Effector memory CD8-positive, alpha-beta T cell (primary cell): ENCODE results near the gene ABCD4.
"Not testable (repeated sequence)": the region's sequence is repeated elsewhere in the genome, so short reads cannot be mapped to it uniquely, and the experiment has no call there.

Source experiments
- ATAC-seq: fragments of 150-1000 bp; cut with Tn5 transposase; replicated peaks from 2 replicates; pipeline ENCODE4 v1.10.0; 2021; ENCODE audit warnings: mild to moderate bottlenecking, moderate library complexity
- DNase-seq, 3 experiments: peaks; one replicate each; pipeline ENCODE4 v3.0.0; 2021
- H3K27ac Mint-ChIP-seq, 2 donors: one replicate each; pipeline ENCODE4 v1.8.0; 2022; ENCODE audit warnings: mild to moderate bottlenecking in 2 of 2, mixed read lengths in 2 of 2, moderate library complexity in 2 of 2
- H3K27me3 Mint-ChIP-seq, 2 donors: one replicate each; pipeline ENCODE4 v1.8.0; 2022; ENCODE audit warnings: mixed read lengths in 2 of 2
- H3K36me3 Mint-ChIP-seq: one replicate; pipeline ENCODE4 v1.8.0; 2022; ENCODE audit warnings: mild to moderate bottlenecking, moderate library complexity, mixed read lengths; ENCODE audit not compliant: insufficient read depth
- H3K4me1 Mint-ChIP-seq, 2 donors: one replicate each; pipeline ENCODE4 v1.8.0; 2022; ENCODE audit warnings: low read depth in 2 of 2, mixed read lengths in 2 of 2
- H3K4me3 Mint-ChIP-seq, 2 donors: one replicate each; pipeline ENCODE4 v1.8.0; 2022; ENCODE audit warnings: mild to moderate bottlenecking in 2 of 2, mixed read lengths in 2 of 2, moderate library complexity in 2 of 2
- H3K9me3 Mint-ChIP-seq, 2 donors: one replicate each; pipeline ENCODE4 v1.8.0; 2022; ENCODE audit warnings: mixed read lengths in 2 of 2
- total RNA-seq, 9 experiments: gene quantifications; one replicate each; lab custom pipeline; 2026; lab: John Stamatoyannopoulos, UW

Gene ABCD4
- 47.4 to 93.3 (median 59.8) reads per million in 9 experiments for total RNA-seq

DNA sequence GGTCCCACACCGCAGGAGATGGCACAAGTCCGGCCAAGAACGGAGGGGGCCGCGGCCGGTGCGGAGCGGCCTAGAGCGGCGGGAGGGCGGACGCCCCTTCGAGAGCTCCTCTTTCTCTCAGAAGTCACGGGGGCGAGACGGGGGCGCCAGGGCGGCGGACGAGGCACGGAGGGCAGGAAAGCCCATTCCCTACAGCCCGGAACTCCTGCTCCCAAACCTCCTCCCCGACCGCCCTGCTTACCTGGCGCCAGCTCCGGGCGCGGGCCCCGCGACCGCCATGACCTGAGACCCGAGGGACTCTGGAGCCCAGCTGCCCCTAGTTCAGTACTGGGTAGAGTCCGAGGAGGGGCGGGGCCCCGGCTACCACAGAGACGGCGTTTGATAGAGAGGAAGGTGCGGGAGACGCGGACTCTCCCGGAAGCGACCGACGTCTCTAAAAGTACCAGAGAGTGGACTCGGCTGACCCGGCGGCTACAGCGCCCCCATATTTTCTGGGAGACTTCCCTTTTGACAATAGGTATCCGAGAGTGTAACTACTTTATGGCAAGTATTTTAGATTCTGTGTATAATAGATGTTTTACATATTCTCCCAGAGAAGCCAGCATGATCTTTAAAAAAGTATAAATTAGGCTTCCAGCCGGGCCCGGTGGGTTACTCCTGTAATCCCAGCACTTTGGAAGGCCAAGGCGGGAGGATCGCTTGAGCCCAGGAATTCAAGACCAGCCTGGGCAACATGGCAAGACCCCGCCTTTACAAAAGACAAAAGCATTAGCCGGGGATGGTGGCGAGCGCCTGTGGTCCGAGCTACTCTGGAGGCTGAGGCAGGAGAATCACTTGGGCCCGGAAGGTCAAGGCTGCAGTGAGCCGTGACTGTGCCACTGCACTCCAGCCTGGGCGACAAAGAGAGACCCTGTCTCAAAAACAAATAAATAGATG lies at the start of gene ABCD4:
Gene ABCD4 (minus strand): TSS at position 301 of the 936 bp plus-strand sequence. CDS start 22 bp downstream, at position 279.
- H3K27me3 Mint-ChIP-seq, result no peaks in the 10 kb centered on the region
- H3K4me1 Mint-ChIP-seq, result peaks cover 29 to 32% of the 10 kb centered on the region in 2 donors
- H3K4me3 Mint-ChIP-seq, result peak within 1 kb of the TSS; percentile 90 to 100
- ATAC-seq (peak; percentile 91), DNase-seq (peak; percentile 78 to 81 (median 80))
- H3K36me3 Mint-ChIP-seq, result peaks cover 29% of the 10 kb centered on the region
- H3K9me3 Mint-ChIP-seq, result no peaks in the 10 kb centered on the region
- H3K27ac Mint-ChIP-seq, result peak within 1 kb of the TSS; percentile 89 to 98

DNA sequence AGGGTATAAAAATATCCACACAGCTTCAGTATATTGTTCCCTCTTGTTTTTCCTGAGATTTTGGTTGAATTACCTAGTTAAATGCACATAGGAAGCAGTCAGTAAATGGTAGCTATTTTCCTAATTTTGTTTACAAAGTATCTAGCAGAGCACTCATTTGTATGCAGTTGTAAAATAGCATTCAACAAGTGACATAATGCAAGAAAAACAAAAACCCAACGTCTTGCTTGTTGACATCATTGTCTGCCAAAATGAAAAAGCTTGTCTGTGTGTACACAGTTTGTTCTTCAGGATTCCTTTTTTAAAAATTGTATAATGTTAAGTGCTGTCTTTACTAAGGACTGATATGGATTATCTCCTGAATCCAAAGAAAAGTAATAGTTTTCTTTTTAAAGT lies 48.2 kb upstream of the ABCD4 start:
- no peak for ATAC-seq
- Mint-ChIP-seq H3K4me3 (no peak overlapping the region), H3K9me3 (no peaks in the 10 kb centered on the region), H3K27me3 (peaks cover 6 to 39% of the 10 kb centered on the region in 2 donors), H3K27ac (no peak overlapping the region), H3K4me1 (no peaks in the 10 kb centered on the region), H3K36me3 (no peaks in the 10 kb centered on the region)
- DNase-seq, result no peak

DNA sequence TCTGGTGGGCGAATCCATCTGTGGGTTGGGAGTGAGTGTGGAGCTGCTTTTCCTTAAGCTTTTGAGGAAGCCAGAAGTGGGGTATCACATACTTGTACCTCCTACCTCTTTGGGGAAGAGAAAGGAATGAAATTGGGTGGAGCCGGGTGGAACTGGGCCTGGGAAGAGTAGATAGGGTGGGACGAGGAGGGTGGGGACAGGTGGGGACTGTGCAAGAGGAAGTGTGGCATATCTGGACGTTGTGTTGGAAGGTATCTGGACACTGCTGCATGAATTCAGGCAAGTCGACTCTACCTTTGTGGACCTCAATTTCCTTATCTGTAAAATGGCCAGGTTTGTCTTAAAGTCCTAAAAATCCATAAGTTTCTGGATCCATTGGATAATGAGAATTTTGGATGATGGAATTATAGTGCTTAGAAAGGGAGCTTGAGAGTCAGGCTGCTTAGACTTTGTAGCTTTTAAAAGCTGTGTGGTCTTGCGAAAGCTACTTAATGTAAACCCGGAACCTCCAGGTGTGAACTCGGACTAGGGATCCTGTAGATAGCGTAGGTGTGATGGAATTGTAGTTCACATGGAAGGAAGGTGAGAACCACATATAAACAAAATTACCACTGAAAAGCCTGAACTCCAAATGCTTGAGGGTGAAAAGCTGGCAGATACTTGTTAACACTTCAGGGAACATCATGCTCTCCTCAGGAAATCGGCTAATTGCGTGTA lies 47.6 kb upstream of the ABCD4 start:
- Mint-ChIP-seq H3K9me3 (no peaks in the 10 kb centered on the region), H3K27ac (no peak overlapping the region), H3K4me1 (no peaks in the 10 kb centered on the region), H3K27me3 (peaks cover 6 to 39% of the 10 kb centered on the region in 2 donors), H3K4me3 (no peak overlapping the region), H3K36me3 (no peaks in the 10 kb centered on the region)
- DNase-seq (no peak), ATAC-seq (no peak)

DNA sequence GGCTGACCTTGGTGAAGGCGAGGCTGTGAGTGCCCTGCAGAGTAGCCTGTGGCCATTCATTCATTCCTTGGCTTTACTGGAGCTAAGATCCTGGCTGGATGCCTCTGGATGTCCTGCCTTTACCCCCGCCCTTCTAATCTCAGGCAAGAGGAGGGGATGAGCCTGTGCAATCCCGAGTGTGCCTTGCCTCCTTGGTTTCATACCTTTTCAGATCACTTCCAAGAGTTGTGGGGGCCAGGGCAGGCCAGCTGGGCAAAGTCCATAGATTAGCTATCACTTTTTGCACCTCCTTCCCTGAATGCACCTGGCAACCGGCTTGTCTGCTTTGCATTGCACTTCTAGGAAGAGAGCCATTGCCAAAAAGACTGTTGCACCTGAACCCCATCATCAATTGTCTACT lies 47.0 kb upstream of the ABCD4 start:
- Mint-ChIP-seq H3K27ac (no peak overlapping the region), H3K9me3 (no peaks in the 10 kb centered on the region), H3K36me3 (no peaks in the 10 kb centered on the region), H3K27me3 (peaks cover 6 to 39% of the 10 kb centered on the region in 2 donors), H3K4me3 (no peak overlapping the region), H3K4me1 (no peaks in the 10 kb centered on the region)
- ATAC-seq (no peak), DNase-seq (no peak)

DNA sequence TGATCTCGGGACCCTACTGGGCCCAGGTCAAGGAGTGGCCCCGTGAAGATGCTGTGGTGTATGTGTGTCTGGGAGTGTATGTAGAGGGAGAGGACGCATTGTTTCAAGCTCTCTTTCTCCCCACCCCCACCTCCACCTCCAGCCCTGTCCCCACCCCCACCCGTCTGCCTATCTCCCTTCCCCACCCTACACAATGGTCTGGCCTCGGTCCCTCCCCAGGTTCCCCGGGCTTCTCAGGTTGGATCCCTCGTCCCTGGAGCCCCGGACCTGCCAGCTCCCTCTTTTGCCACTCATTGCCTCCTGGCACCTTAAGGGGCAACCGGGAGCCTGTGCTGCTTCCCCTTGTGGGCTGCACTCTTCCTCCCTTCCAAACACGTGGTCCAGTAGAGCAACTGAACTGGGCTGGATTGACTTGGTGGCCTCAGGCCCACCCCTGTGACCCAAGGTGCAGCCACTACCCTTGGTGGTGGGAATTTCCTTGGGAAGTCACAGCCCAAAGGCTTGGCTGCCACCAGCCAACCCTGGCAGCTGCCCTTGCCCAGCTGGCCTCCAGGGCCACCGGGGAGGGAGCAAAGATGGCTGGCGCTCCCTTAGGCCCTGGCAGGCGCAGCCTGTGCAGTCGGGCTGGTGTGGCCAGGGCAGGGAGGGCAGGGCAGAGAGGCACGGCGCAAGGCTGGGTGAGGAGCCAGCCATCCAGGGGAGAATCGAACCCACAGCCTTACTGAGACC lies 46.2 kb upstream of the ABCD4 start:
- ATAC-seq, result no peak
- peaks cover 6 to 39% of the 10 kb centered on the region in 2 donors for H3K27me3 Mint-ChIP-seq
- H3K4me3 Mint-ChIP-seq, result no peak overlapping the region
- no peaks in the 10 kb centered on the region for H3K36me3 Mint-ChIP-seq
- H3K27ac Mint-ChIP-seq, result no peak overlapping the region
- no peaks in the 10 kb centered on the region for H3K4me1 Mint-ChIP-seq
- no peaks in the 10 kb centered on the region for H3K9me3 Mint-ChIP-seq
- DNase-seq, result no peak

DNA sequence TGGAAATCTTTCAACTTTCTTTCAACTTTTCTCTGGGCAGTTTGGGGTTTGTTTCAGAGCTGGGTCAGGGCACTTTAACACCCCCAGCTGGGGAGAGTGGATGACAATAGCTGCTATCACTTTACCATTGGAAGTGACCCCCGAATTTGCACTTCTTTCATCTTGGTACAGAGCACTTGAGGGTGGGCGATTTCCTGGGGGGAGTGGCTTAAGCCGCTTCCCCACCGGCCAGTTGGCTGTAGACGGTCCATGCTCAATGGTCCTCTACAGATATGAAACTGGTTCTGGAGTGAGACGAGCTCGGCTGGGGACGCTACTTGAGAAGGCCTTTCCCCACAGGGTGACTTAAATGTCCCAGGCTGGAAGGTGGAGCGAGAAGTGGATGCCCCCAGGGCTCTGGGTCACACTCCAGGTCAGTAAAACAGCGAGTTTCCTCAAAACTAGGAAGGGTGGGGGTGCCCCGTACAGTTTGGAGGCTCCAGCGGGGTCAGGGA lies 45.6 kb upstream of the ABCD4 start, which contains the start of gene VRTN:
Gene VRTN (plus strand): TSS at position 231 of the 494 bp plus-strand sequence. CDS start 8,313 bp downstream, outside the sequence.
- no peak for ATAC-seq
- Mint-ChIP-seq H3K27me3 (peaks cover 6 to 42% of the 10 kb centered on the region in 2 donors), H3K27ac (no peak within 1 kb of the TSS), H3K9me3 (no peaks in the 10 kb centered on the region), H3K4me1 (no peaks in the 10 kb centered on the region), H3K36me3 (no peaks in the 10 kb centered on the region), H3K4me3 (no peak within 1 kb of the TSS)
- no peak for DNase-seq

DNA sequence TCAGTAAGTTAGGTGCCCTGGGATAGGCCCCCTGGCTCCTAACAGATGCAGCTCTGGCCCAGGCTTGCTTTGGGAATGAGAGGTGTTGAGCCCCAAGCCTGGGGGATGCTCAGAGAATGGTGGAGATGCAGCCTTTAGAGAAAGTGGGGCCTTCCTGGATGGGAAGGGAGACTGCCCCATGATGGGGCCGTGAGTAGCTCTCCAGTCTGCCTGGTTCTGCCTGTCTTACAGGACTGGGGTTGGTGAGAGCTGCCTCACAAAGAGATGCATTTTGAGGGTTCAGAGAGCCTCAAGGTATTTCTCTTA lies 45.0 kb upstream of the ABCD4 start:
- H3K4me3 Mint-ChIP-seq, result no peak overlapping the region
- ATAC-seq (no peak), DNase-seq (no peak)
- H3K9me3 Mint-ChIP-seq, result no peaks in the 10 kb centered on the region
- H3K27me3 Mint-ChIP-seq, result peaks cover 6 to 43% of the 10 kb centered on the region in 2 donors
- no peaks in the 10 kb centered on the region for H3K36me3 Mint-ChIP-seq
- no peak overlapping the region for H3K27ac Mint-ChIP-seq
- no peaks in the 10 kb centered on the region for H3K4me1 Mint-ChIP-seq

DNA sequence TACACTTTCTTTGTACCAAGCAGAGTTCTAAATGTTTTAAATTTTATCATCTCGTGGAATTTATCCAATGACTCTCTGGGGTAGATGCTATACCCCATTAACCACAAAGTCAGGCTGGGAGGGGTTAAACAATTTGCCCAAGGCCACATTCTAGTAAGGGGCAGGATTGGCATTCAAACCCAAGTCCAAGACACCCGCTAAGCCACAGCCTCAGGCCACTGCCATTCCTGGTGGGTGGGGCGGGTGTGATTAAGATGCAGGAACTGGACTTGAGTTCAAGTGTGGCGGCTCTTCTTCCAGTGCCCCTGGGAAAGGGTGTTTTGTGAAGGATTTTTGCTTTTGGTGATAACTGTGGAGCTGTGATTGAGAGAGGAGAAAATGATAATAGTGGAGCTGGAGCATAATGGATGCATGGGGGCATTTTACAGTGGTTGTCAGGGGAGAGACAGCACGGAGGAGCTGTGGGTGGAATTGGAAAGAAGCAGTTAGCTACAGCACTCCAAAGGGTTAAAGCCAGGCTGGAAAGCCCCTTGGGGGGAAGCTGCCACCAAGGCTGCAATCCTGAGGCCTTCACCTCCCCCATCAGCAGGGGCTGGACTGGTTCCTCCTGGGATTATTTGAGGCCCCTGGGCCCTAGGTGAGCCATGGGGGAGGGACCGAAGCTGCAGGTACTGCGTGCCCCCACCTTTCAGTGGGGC lies 44.5 kb upstream of the ABCD4 start:
- DNase-seq (no peak), ATAC-seq (no peak)
- H3K27me3 Mint-ChIP-seq, result peaks cover 6 to 38% of the 10 kb centered on the region in 2 donors
- H3K27ac Mint-ChIP-seq, result no peak overlapping the region
- no peaks in the 10 kb centered on the region for H3K4me1 Mint-ChIP-seq
- no peaks in the 10 kb centered on the region for H3K36me3 Mint-ChIP-seq
- no peaks in the 10 kb centered on the region for H3K9me3 Mint-ChIP-seq
- H3K4me3 Mint-ChIP-seq, result no peak overlapping the region

DNA sequence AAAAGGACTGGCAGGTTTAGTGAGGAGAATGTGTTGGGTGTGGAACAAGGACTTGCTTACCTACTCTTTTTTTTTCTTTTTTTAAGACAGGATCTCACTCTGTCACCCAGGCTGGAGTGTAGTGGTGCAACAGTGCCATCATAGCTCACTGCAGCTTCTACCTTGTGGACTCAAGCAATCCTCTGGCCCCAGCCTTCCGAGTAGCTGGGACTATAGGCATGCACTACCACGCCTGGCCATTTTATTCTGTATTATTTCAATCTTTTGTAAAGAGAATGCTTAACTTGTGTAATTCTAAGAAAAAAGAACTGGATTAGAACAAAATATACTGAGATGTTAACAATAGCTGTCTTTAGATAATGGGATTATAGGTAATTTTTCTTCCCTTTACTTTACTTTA lies 43.6 kb upstream of the ABCD4 start:
- Mint-ChIP-seq H3K4me3 (no peak overlapping the region), H3K36me3 (no peaks in the 10 kb centered on the region), H3K4me1 (no peaks in the 10 kb centered on the region), H3K27ac (no peak overlapping the region), H3K27me3 (peaks cover 6 to 35% of the 10 kb centered on the region in 2 donors), H3K9me3 (no peaks in the 10 kb centered on the region)
- ATAC-seq (no peak), DNase-seq (no peak)

DNA sequence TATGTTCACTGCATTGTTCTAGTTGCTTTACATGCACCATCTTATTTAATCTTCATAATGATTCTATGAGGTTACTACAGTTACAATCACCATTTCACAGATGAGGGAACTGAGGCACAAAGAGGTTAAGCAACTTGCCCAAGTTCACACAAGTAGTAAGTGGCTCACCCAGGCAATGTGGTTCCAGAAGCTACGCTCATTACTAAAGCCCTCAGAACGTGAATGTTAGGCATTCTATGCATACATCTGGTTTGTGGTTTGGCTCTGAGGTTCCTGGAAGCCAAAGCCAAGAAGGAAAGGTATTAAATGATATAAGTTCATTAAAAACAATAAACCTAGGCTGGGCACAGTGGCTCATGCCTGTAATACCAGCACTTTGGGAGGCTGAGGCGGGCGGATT lies 31.2 kb upstream of the ABCD4 start:
- Mint-ChIP-seq H3K4me3 (no peak overlapping the region), H3K4me1 (no peaks in the 10 kb centered on the region), H3K36me3 (peaks cover 3% of the 10 kb centered on the region), H3K9me3 (no peaks in the 10 kb centered on the region), H3K27ac (no peak overlapping the region), H3K27me3 (peaks cover 20 to 29% of the 10 kb centered on the region in 2 donors)
- ATAC-seq (no peak), DNase-seq (no peak)

DNA sequence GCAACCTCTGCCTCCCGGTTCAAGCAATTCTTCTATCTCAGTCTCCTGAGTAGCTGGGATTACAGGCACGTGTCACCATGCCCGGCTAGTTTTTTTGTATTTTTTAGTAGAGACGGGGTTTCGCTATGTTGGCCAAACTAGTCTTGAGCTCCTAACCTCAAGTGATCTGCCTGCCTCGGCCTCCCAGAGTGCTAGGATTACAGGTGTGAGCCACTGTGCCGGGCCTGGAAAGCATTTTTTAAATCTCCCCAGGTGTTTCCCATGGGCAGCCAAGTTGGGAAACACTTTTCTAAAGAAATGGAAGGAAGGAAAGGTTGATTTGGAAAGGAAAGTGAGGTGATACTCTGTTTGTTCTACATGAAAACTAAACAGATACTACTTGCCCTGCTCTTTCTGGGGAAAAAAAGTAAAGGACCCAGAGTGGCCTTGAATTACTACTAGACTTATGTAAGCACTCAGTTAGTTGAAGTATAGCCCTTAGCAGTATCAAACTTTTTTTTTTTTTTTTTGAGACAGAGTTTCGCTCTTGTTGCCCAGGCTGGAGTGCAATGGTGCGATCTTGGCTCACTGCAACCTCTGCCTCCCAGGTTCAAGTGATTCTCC lies 27.3 kb upstream of the ABCD4 start:
- H3K27ac Mint-ChIP-seq, H3K4me3 Mint-ChIP-seq, H3K9me3 Mint-ChIP-seq, DNase-seq, H3K4me1 Mint-ChIP-seq, H3K36me3 Mint-ChIP-seq, ATAC-seq: not testable (repeated sequence)
- H3K27me3 Mint-ChIP-seq, result peaks cover 21 to 43% of the 10 kb centered on the region in 2 donors

DNA sequence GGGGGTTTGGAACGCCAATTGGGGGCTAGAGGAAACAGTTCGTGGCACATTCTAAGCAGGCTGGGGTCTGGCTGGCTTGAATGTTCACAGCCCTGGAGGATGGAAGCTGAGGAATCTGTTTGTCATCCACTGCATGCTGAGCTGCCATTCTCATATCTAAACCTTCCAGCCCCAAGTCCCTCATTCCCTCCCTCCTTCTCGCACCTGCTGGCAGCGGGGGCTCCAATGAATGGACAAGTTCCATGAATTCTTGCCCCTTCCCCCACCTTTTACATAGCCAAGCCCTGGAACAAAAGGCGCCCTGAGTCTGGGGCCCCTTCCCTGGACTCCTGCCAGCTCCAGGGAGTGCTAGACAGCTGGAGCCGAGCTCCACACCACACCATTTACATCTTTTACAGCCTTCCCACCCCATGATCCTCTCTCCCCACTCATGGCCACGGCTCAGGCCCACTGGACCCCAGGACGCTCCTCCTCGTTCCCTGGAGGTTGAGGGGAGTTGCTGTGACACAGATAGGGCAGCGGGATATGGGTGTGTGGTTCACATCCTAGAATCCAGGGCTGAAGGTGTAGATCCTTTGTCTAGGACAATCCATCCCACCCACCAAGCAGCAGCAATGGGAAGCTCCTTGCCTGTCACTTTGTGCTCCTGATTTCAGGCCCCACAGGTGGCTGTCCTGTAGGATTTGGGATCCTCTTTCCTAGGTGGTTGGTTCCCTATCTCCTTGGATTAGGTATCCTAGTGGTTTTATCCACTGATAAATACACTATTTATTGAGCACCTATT lies 23.8 kb upstream of the ABCD4 start:
- ATAC-seq (no peak), DNase-seq (no peak)
- Mint-ChIP-seq H3K36me3 (no peaks in the 10 kb centered on the region), H3K4me3 (no peak overlapping the region), H3K27ac (no peak overlapping the region), H3K9me3 (no peaks in the 10 kb centered on the region), H3K4me1 (peaks cover 0 to 2% of the 10 kb centered on the region in 2 donors), H3K27me3 (peaks cover 21 to 48% of the 10 kb centered on the region in 2 donors)
